GM15510 (cell line): ENCODE data around the gene PPP1R14C.

ENCODE experiments used
- POLR2A ChIP-seq: IDR thresholded peaks from 3 replicates; pipeline ENCODE4 v1.6.1; 2011; ENCODE audit warnings: borderline replicate concordance; ENCODE audit not compliant: insufficient read length; ENCODE audit errors: extremely low read depth

Gene PPP1R14C

GRCh38 chr6:150150821-150151646, 8.2 kb downstream of the PPP1R14C start:
- TF ChIP-seq POLR2A = no peak

- no peak for TF ChIP-seq POLR2A
Measured at GRCh38 chr6:150152891-150153876, 10.3 kb downstream of the PPP1R14C start.

- TF ChIP-seq POLR2A = no peak
Measured at GRCh38 chr6:150153905-150154492, 11.2 kb downstream of the PPP1R14C start.

- TF ChIP-seq POLR2A = no peak
Measured at GRCh38 chr6:150156460-150156859, 13.6 kb downstream of the PPP1R14C start.

- no peak for TF ChIP-seq POLR2A
Measured at GRCh38 chr6:150157081-150157480, 14.2 kb downstream of the PPP1R14C start.

GRCh38 chr6:150159757-150160156, 16.9 kb downstream of the PPP1R14C start:
- TF ChIP-seq POLR2A = no peak

GRCh38 chr6:150163970-150164369, 21.1 kb downstream of the PPP1R14C start:
- no peak for TF ChIP-seq POLR2A

GRCh38 chr6:150165020-150165702, 22.3 kb downstream of the PPP1R14C start:
- no peak for TF ChIP-seq POLR2A

GRCh38 chr6:150167479-150167873, 24.6 kb downstream of the PPP1R14C start:
- no peak for TF ChIP-seq POLR2A

- no peak for TF ChIP-seq POLR2A
Measured at GRCh38 chr6:150169181-150169580, 26.3 kb downstream of the PPP1R14C start.

- no peak for TF ChIP-seq POLR2A
Measured at GRCh38 chr6:150169609-150170008, 26.8 kb downstream of the PPP1R14C start.

- no peak for TF ChIP-seq POLR2A
Measured at GRCh38 chr6:150172929-150173328, 30.1 kb downstream of the PPP1R14C start.

- no peak for TF ChIP-seq POLR2A
Measured at GRCh38 chr6:150175586-150176151, 32.8 kb downstream of the PPP1R14C start.

GRCh38 chr6:150176152-150176551, 33.3 kb downstream of the PPP1R14C start:
- no peak for TF ChIP-seq POLR2A
